ENCODE measurements around the gene AIG1.

DNA sequence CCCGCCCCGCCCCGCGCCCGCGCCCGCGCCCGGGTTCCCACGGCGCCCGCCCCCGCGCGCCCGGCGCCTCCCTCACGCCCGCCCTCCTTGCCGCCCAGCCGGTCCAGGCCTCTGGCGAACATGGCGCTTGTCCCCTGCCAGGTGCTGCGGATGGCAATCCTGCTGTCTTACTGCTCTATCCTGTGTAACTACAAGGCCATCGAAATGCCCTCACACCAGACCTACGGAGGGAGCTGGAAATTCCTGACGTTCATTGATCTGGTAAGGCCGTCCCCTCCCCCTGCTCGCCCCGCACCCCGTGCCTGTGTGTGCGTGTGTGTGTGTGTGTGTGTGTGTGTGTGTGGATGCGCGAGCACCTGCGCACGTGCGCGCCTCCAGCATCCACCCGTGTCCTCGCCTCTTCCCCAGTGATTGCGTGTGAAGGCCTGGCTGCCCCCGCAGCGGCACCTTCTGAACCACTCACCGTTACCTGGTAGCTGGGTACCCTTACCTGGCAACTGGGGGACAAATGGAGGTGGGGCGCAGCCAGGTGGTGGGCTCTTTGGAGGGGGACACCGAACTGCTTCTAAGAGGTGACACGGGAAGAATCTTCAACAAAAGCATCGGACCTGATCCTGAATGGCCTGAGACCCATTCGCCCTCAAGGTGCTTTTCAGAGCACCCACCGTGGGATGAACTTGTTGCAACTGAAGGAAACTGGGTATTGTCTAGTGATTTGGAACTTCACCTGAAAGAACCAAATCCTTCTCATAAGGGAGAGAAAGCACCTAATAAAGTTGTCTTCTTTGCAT is at the start of gene AIG1:
- TF ChIP-seq, protein P1, sequence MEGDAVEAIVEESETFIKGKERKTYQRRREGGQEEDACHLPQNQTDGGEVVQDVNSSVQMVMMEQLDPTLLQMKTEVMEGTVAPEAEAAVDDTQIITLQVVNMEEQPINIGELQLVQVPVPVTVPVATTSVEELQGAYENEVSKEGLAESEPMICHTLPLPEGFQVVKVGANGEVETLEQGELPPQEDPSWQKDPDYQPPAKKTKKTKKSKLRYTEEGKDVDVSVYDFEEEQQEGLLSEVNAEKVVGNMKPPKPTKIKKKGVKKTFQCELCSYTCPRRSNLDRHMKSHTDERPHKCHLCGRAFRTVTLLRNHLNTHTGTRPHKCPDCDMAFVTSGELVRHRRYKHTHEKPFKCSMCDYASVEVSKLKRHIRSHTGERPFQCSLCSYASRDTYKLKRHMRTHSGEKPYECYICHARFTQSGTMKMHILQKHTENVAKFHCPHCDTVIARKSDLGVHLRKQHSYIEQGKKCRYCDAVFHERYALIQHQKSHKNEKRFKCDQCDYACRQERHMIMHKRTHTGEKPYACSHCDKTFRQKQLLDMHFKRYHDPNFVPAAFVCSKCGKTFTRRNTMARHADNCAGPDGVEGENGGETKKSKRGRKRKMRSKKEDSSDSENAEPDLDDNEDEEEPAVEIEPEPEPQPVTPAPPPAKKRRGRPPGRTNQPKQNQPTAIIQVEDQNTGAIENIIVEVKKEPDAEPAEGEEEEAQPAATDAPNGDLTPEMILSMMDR (IDR thresholded peaks at IDR 0.05), result no peak
- no peak for TF ChIP-seq EZH2 (IDR thresholded peaks at IDR 0.05)
